Bronchial smooth muscle cell (primary cell): Measurements from ENCODE around the gene PADI6. TPM values are rescaled to one million over a fixed set of nuclear protein-coding genes. Genes with fewer than 3 reads are reported as not detected.

Source experiments
- total RNA-seq: library from RNA; depleted of rRNA; stranded (reverse); fragments of >200 nt; gene quantifications from 2 replicates; pipeline ENCODE4 v1.2.1, GENCODE V29; 2014

PADI6 gene
- not detected in 2 replicates for total RNA-seq

DNA sequence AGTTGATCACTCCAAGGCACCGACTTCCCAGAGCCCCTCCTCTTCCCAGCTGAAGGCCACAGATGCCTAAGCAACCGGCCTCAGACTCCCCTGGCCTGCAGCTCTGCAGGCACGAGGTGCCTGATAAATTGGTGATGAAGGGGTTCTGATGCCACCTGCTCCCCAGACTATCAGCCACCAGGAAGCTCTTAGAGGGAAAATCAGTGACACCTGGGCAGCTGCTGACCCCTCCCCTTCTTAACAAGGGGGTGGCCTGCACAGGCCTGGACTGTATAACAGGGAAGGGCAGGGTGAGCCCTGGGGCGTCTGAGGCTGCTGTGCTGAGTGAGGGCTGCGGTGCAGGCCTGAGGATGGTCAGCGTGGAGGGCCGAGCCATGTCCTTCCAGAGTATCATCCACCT is at the start of gene PADI6:
TSS of gene PADI6 (plus strand) at position 301 of the 400 bp plus-strand sequence. CDS start at position 351, 50 bp downstream.

DNA sequence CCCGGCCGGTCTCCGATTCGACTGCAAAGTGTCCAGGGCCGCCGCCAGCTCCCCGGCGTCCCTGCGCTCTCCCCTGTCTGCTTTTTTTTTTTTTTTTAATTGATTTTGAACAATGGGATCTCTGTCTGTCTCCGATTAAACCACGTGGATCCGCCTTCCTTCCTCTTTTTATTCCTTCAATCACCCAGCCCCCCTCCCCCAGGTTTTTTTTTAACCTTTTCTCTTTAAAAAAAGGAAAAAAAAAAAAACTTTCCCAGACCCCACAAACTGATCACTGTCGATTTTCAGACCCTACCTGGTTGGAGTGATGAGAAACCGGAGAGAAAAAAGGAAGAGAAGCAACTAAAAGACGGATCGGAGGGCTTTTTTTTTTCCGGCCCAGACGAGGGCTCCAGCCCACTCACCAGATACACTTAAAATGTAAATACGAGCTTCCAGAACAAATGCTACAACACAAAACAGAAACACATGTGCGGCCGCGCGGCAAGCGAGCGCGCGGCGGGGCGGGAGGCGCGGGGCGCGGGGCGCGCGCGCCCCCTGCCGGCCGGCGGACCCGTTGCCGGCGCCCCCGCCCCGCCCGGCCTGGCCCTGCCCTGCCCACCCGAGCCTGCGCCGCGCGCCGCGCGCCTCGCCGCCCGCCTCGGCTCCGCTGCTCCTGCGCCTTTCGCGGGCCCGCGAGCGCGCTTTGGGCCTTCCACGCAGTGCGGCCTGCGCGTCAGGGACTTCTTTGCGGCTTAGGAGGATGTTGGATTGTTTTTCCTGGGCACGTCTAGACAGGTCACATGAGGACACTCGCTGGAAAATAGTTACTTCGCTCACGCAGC is 67.5 kb downstream of the PADI6 start, which contains the start of gene RCC2:
TSS of gene RCC2 (minus strand) at position 428 of the 824 bp plus-strand sequence. CDS start 1,163 bp downstream, outside the sequence.

Other genes starting within 250 kb of the PADI6 start
- gene PADI1, start 167.1 kb upstream of the PADI6 start, total RNA-seq, result 0.09 TPM in 1 of 2 replicates, not detected in the other
- gene PADI3, start 123.1 kb upstream of the PADI6 start, total RNA-seq, result not detected in 2 replicates
- not detected in 2 replicates for gene PADI4, start 64.0 kb upstream of the PADI6 start, total RNA-seq
- gene RCC2, start 67.5 kb downstream of the PADI6 start, total RNA-seq, result 15.8 and 25.3 TPM in 2 replicates
- gene ARHGEF10L, start 167.5 kb downstream of the PADI6 start, total RNA-seq, result 12.3 and 20.4 TPM in 2 replicates